Neural cell (in vitro differentiated cells): ENCODE measurements around the gene SMCHD1. TPM values are rescaled to one million over a fixed set of nuclear protein-coding genes. Genes with fewer than 3 reads are reported as not detected.

ENCODE experiments used
- H2AFZ ChIP-seq: fragments of 200-600, 300-800 bp; sonication (generic), shearing (Covaris generic); 2 replicates; pipeline ENCODE4 v1.6.0; 2014; ENCODE audit warnings: low read depth, mild to moderate bottlenecking, antibody characterized with exemption, low read length, moderate library complexity
- H3F3A ChIP-seq: fragments of 200-600 bp; shearing (Covaris generic); 2 replicates; pipeline ENCODE4 v1.6.1; 2016; ENCODE audit warnings: mild to moderate bottlenecking, moderate library complexity, mixed read lengths, antibody characterized with exemption, low read length; ENCODE audit not compliant: insufficient read depth, poor library complexity, severe bottlenecking
- H3K27ac ChIP-seq: fragments of 200-600, 300-800 bp; sonication (generic), shearing (Covaris generic); 2 replicates; pipeline ENCODE4 v1.5.1; 2014; ENCODE audit warnings: mild to moderate bottlenecking, low read length, moderate library complexity
- H3K27me3 ChIP-seq: fragments of 300-800, 200-600 bp; sonication (generic), shearing (Covaris generic); 2 replicates; pipeline ENCODE4 v1.6.0; 2014; ENCODE audit warnings: mild to moderate bottlenecking, low read depth, low read length, moderate library complexity; ENCODE audit not compliant: insufficient read depth
- H3K36me3 ChIP-seq: fragments of 300-800, 200-600 bp; sonication (generic), shearing (Covaris generic); 2 replicates; pipeline ENCODE4 v1.5.1; 2014; ENCODE audit warnings: mild to moderate bottlenecking, antibody characterized with exemption, low read length, moderate library complexity; ENCODE audit not compliant: insufficient read depth
- H3K4me2 ChIP-seq: fragments of 300-800, 200-600 bp; sonication (generic), shearing (Covaris generic); 2 replicates; pipeline ENCODE4 v1.6.0; 2014; ENCODE audit warnings: mild to moderate bottlenecking, low read length
- H3K4me3 ChIP-seq: fragments of 300-800, 200-600 bp; sonication (generic), shearing (Covaris generic); 2 replicates; pipeline ENCODE4 v1.5.1; 2014; ENCODE audit warnings: mild to moderate bottlenecking, low read length, moderate library complexity
- H3K79me2 ChIP-seq: fragments of 200-600 bp; shearing (Covaris generic); replicated peaks from 2 replicates; pipeline ENCODE4 v1.6.0; 2014; ENCODE audit warnings: mild to moderate bottlenecking, low read length, moderate library complexity; ENCODE audit not compliant: insufficient read depth
- H3K9ac ChIP-seq: fragments of 300-800, 200-600 bp; sonication (generic), shearing (Covaris generic); 2 replicates; pipeline ENCODE4 v1.6.1; 2016; ENCODE audit warnings: mild to moderate bottlenecking, low read length, mixed read lengths
- H3K9me2 ChIP-seq: fragments of 200-600 bp; shearing (Covaris generic); 2 replicates; pipeline ENCODE4 v1.6.1; 2016; ENCODE audit warnings: mild to moderate bottlenecking, low read length, mixed read lengths; ENCODE audit not compliant: insufficient read depth
- H3K9me3 ChIP-seq: fragments of 200-600, 300-800 bp; sonication (generic), shearing (Covaris generic); 2 replicates; pipeline ENCODE4 v1.6.1; 2016; ENCODE audit warnings: mild to moderate bottlenecking, mixed run types, low read length, moderate library complexity, mixed read lengths
- H4K20me1 ChIP-seq: fragments of 200-600 bp; shearing (Covaris generic); 2 replicates; pipeline ENCODE4 v1.6.1; 2016; ENCODE audit warnings: mild to moderate bottlenecking, mixed run types; ENCODE audit not compliant: insufficient read depth
- EP300 ChIP-seq: fragments of 450-650 bp; conservative IDR thresholded peaks from 2 replicates; pipeline ENCODE4 v1.6.1; 2014; ENCODE audit warnings: antibody characterized with exemption, mild to moderate bottlenecking, moderate library complexity; ENCODE audit not compliant: poor library complexity, severe bottlenecking
- EZH2 ChIP-seq: fragments of 200-600, 300-800 bp; shearing (Covaris generic), sonication (generic); IDR thresholded peaks from 2 replicates; pipeline ENCODE4 v1.6.1; 2014; ENCODE audit warnings: antibody characterized with exemption, low read length, borderline replicate concordance, mild to moderate bottlenecking; ENCODE audit not compliant: insufficient read depth, poor library complexity, severe bottlenecking
- MXI1 ChIP-seq: fragments of 450-650 bp; conservative IDR thresholded peaks from 2 replicates; pipeline ENCODE4 v1.6.1; 2014; ENCODE audit warnings: antibody characterized with exemption, mild to moderate bottlenecking; ENCODE audit not compliant: poor library complexity, severe bottlenecking
- POLR2AphosphoS5 ChIP-seq: IDR thresholded peaks from 2 replicates; pipeline ENCODE4 v1.6.1; 2012
- RAD21 ChIP-seq: fragments of 450-650 bp; conservative IDR thresholded peaks from 2 replicates; pipeline ENCODE4 v1.6.1; 2014; ENCODE audit warnings: antibody characterized with exemption, mild to moderate bottlenecking, moderate library complexity
- SMC3 ChIP-seq: fragments of 450-650 bp; conservative IDR thresholded peaks from 2 replicates; pipeline ENCODE4 v1.6.1; 2014; ENCODE audit warnings: antibody characterized with exemption, mild to moderate bottlenecking, moderate library complexity; ENCODE audit not compliant: poor library complexity
- TAF1 ChIP-seq: IDR thresholded peaks from 2 replicates; pipeline ENCODE4 v1.6.1; 2012; ENCODE audit warnings: low read depth
- polyA plus RNA-seq: library from polyadenylated mRNA; depleted of rRNA; stranded (reverse); fragments of >200 nt; gene quantifications from 2 replicates; pipeline ENCODE4 v1.2.3, GENCODE V29; 2014
- TF ChIP-seq, protein P1 (sequence below): IDR thresholded peaks from 2 replicates; pipeline ENCODE4 v1.6.1; 2012; ENCODE audit warnings: borderline replicate concordance
- TF ChIP-seq, protein P2 (sequence below): fragments of 450-650 bp; IDR thresholded peaks from 2 replicates; pipeline ENCODE4 v1.5.1; 2014; ENCODE audit warnings: antibody characterized with exemption, mild to moderate bottlenecking, moderate library complexity; ENCODE audit not compliant: poor library complexity, severe bottlenecking

Gene SMCHD1
- polyA plus RNA-seq, 1 donor from 2014 or later = 49.4 TPM

DNA sequence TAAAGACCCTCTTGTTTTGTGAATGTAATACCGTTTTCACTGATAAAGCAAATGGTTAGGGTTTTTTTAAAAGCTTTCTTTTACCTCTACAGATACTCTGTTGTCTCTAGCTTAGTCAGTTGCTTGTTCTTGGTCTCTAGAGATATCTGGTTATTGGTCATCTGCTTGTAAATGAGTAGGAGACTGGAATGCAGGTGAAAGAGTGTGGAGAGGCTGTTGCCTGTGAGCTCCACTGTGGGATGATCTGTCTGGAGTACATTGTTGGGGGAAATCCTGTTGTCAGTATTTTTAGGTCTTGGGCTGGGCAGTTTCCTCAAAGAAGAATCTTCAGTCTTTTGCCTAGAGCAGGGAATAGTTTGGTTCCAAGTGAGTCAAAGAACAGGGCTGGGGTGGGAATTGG, 67.7 kb downstream of the SMCHD1 start:
- Histone ChIP-seq H3K9me2 (no peaks in the 10 kb centered on the region), H3K79me2 (no peaks in the 10 kb centered on the region), H3F3A (no peaks in the 10 kb centered on the region), H3K4me3 (no peak overlapping the region), H3K9ac (no peak overlapping the region), H3K9me3 (no peaks in the 10 kb centered on the region), H2AFZ (no peak overlapping the region), H4K20me1 (no peaks in the 10 kb centered on the region), H3K27me3 (no peaks in the 10 kb centered on the region), H3K4me2 (no peak overlapping the region), H3K27ac (no peak overlapping the region), H3K36me3 (peaks cover 20% of the 10 kb centered on the region)
- TF ChIP-seq, protein P1, sequence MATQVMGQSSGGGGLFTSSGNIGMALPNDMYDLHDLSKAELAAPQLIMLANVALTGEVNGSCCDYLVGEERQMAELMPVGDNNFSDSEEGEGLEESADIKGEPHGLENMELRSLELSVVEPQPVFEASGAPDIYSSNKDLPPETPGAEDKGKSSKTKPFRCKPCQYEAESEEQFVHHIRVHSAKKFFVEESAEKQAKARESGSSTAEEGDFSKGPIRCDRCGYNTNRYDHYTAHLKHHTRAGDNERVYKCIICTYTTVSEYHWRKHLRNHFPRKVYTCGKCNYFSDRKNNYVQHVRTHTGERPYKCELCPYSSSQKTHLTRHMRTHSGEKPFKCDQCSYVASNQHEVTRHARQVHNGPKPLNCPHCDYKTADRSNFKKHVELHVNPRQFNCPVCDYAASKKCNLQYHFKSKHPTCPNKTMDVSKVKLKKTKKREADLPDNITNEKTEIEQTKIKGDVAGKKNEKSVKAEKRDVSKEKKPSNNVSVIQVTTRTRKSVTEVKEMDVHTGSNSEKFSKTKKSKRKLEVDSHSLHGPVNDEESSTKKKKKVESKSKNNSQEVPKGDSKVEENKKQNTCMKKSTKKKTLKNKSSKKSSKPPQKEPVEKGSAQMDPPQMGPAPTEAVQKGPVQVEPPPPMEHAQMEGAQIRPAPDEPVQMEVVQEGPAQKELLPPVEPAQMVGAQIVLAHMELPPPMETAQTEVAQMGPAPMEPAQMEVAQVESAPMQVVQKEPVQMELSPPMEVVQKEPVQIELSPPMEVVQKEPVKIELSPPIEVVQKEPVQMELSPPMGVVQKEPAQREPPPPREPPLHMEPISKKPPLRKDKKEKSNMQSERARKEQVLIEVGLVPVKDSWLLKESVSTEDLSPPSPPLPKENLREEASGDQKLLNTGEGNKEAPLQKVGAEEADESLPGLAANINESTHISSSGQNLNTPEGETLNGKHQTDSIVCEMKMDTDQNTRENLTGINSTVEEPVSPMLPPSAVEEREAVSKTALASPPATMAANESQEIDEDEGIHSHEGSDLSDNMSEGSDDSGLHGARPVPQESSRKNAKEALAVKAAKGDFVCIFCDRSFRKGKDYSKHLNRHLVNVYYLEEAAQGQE = no peak
- TF ChIP-seq POLR2AphosphoS5 (no peak), EZH2 (no peak), MXI1 (no peak), EP300 (no peak), RAD21 (no peak), TAF1 (no peak), SMC3 (no peak)
- TF ChIP-seq, protein P2, sequence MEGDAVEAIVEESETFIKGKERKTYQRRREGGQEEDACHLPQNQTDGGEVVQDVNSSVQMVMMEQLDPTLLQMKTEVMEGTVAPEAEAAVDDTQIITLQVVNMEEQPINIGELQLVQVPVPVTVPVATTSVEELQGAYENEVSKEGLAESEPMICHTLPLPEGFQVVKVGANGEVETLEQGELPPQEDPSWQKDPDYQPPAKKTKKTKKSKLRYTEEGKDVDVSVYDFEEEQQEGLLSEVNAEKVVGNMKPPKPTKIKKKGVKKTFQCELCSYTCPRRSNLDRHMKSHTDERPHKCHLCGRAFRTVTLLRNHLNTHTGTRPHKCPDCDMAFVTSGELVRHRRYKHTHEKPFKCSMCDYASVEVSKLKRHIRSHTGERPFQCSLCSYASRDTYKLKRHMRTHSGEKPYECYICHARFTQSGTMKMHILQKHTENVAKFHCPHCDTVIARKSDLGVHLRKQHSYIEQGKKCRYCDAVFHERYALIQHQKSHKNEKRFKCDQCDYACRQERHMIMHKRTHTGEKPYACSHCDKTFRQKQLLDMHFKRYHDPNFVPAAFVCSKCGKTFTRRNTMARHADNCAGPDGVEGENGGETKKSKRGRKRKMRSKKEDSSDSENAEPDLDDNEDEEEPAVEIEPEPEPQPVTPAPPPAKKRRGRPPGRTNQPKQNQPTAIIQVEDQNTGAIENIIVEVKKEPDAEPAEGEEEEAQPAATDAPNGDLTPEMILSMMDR = no peak

DNA sequence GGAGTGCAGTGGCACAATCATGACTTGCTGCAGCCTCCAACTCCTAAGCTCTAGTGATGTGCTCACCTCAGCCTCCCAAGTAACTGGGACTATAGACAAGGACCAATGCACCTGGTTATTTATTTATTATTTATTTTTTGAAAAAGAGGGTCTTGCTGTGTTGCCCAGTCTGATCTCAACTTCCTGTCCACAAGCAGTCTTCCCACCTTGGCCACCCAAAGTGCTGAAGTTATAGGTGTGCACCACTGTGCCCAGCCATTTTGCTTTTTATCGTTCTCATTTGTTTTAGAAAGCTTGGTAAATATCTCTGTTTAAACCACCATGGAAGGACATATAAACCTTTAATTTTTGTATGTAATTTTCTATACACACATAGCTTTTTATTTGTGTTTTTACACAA, 74.2 kb downstream of the SMCHD1 start:
- Histone ChIP-seq H3K9me2 (no peaks in the 10 kb centered on the region), H3K9me3 (no peaks in the 10 kb centered on the region), H2AFZ (no peak overlapping the region), H3F3A (no peaks in the 10 kb centered on the region), H3K27me3 (no peaks in the 10 kb centered on the region), H3K4me3 (no peak overlapping the region), H3K4me2 (no peak overlapping the region), H3K79me2 (no peaks in the 10 kb centered on the region), H3K9ac (no peak overlapping the region), H4K20me1 (no peaks in the 10 kb centered on the region), H3K27ac (no peak overlapping the region), H3K36me3 (peaks cover 28% of the 10 kb centered on the region)
- TF ChIP-seq, protein P1 = no peak
- no peak for TF ChIP-seq TAF1
- TF ChIP-seq POLR2AphosphoS5 = no peak
- no peak for TF ChIP-seq SMC3
- TF ChIP-seq EZH2 = no peak
- TF ChIP-seq, protein P2 = no peak
- no peak for TF ChIP-seq MXI1
- TF ChIP-seq RAD21 = no peak
- TF ChIP-seq EP300 = no peak
